HG02943 (cell line): Measurements from ENCODE around the gene NVL.

Experiments
- ATAC-seq: cut with Tn5 transposase; IDR thresholded peaks from one replicate; pipeline ENCODE4 v1.9.1; 2021; ENCODE audit warnings: mild to moderate bottlenecking, low read depth, moderate library complexity; ENCODE audit not compliant: unreplicated experiment

The NVL gene

DNA sequence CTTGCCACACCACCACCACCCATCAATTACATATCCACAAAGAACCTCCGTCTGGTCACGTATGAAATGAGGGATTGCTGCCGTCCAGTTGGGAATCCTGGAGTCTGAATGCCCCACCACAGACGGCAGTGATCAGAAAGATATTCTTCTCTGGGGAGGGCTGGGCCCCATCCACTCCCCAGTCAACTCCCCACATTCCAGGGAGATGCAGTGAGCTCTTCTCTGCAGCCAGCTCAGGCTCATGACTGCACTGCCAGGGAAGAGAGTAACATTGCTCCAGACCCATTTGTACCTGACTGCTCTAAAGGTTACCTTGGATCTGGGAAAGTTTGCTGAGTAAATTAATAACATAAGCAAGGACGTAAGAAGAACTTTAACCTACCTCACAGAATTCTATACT, 128.6 kb downstream of the NVL start:
- no peak for ATAC-seq

DNA sequence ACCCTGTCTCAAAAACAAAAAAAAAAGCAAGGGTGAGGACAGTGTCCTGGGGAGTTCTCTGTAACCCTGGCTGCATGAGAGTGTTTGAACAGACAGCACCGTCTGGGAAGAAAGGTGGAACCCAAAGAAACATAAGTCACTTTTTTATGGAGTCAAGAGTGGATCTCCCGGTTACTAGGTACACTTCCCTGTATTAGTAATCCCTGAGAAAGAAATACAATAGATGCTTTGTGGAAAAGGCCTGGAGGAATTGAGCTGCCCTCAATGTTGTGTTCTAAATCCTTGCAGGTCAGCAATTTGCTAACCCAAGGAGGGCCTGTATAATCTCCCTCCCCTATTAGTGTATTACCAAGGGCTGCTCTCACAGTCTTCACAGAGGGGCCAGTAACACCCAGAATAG, 130.3 kb downstream of the NVL start:
- ATAC-seq = no peak

DNA sequence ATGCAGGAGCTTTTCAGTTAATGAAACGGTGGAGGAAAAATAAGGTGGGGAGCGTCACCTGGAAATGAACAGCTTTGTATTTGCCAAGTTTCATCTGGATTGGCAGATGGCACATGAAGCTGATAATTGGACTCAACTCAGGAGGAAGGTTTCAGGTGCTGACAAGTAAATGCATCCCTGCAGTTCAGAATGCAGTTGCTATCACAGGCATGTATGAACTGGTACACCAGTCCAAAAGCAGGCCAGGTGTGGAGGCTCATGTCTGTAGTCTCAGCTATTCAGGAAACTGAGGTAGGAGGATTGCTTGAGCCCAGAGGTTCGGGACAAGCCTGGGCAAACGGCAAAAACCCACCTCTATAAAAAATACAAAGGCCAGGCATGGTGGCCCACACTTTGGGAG, 131.4 kb downstream of the NVL start:
- no peak for ATAC-seq

DNA sequence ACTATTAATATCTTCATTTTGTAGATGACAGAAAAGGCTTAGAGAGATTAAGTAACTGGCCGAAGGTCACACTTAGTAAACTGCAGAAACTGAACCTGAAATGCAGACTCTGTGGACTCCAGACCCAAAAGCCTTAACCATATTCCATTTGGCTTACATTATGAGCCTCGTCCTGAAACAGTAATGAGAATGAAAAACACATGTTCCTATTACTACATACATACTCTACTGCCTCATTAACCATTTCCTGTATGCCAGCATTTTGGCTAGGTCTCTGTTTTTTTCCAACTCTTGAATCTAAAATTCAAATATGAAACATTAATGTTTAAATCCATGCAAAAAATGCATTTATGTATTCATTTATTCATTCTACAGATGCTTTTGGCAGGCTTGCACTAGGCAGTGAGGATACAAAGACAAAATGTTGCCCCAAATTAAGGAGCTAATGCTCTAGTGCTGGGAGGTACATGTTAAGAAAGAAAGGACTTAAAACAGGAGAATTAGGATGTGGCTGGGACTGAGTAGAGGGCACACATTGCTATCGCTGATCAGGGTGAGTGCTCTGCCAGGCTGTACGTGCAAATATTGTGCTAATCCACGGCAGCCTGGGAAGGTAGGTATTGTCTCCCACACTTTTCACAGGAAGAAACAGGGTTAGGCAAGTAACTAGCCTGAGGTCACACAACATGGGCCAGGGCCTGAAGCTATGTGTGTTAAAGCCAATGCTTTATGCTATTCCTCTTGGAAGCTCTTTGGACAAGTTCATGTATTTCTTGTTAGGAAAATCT, 133.0 kb downstream of the NVL start:
- no peak for ATAC-seq

DNA sequence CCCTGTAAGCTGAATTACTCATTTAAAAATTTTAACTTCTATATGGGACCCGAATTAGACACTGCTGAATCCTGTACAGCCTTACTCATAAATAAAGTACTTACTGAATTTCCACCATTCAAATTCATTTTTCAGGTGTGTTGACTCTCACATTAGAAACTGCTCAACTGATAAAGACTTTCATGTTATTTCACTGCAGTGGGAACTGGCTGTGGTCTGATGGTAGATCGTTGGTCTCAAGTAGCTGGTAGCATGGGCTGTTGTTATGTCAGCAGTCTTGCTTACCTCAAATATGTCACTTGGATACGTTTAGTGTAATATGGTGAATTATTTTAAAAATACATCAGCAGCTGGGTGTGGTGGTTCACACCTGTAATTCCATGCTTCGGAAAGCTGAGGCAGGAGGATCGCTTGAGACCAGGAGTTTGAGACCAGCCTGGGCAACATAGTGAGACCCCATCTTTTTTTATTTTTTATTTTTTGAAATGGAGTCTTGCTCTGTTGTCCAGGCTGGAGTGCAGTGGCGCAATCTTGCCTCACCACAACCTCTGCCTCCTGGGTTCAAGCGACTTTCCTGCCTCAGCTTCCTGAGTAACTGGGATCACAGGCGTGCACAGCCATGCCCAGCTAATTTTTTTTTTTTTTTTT, 136.5 kb downstream of the NVL start:
- ATAC-seq = no peak

DNA sequence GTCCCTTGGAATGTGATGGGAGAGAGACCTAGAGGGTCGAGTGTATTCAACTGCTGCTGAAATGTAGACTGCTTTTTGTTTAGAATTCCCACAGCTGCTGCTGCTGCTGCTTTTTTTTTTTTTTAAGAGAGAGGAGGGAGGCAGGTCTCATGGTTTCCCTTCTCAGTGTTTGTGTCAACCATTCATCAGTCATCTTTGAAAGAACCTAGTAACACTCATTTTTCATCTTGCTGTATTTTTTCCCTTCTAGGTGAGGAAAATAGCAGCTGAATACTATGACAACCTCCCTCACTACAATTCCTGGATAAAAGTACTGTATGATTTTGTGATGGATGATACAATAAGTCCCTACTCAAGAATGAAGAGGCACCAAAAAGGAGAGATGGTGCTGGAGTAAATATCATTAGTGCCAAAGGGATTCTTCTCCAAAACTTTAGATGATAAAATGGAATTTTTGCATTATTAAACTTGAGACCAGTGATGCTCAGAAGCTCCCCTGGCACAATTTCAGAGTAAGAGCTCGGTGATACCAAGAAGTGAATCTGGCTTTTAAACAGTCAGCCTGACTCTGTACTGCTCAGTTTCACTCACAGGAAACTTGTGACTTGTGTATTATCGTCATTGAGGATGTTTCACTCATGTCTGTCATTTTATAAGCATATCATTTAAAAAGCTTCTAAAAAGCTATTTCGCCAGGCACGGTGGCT, 137.7 kb downstream of the NVL start:
- no peak for ATAC-seq

DNA sequence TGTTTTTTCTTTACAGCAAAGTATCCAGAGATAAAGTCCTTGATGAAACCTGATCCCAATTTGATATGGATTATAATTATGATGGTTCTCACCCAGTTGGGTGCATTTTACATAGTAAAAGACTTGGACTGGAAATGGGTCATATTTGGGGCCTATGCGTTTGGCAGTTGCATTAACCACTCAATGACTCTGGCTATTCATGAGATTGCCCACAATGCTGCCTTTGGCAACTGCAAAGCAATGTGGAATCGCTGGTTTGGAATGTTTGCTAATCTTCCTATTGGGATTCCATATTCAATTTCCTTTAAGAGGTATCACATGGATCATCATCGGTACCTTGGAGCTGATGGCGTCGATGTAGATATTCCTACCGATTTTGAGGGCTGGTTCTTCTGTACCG, 140.4 kb downstream of the NVL start:
- no peak for ATAC-seq

DNA sequence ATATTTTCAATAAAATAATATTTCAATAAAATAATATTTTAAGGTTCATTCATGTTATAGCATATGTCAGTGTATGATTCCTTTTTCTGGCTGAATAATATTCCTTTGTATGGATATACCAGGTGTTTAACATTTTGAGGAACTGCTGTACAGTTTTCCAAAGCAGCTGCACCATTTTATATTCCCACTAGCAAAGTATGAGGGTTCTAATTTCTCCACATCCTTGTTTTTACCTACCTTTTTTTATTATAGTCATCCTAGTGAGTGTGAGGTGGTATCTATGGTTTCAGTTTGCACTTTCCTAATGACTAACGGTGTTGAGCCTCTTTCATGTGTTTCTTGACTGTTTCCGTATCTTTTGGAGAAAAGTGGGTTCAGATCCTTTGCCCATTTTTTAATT, 141.7 kb downstream of the NVL start:
- ATAC-seq = no peak

DNA sequence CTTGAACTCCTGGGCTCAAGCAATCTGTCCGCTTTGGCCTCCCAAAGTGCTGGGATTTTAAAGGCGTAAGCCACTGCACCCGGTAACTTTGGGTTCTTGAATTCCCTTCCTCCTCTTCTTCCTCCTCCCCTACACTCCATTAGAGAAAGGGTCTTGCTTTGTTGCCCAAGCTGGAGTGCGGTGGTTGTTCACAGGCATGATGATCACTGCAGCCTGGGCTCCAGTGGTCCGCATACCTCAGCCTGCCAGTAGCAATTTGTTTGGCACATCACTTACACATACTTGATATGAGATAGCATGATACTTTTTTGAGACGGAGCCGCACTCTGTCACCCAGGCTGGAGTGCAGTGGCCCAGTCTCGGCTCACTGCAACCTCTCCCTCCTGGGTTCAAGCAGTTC, 144.8 kb downstream of the NVL start:
- no peak for ATAC-seq

DNA sequence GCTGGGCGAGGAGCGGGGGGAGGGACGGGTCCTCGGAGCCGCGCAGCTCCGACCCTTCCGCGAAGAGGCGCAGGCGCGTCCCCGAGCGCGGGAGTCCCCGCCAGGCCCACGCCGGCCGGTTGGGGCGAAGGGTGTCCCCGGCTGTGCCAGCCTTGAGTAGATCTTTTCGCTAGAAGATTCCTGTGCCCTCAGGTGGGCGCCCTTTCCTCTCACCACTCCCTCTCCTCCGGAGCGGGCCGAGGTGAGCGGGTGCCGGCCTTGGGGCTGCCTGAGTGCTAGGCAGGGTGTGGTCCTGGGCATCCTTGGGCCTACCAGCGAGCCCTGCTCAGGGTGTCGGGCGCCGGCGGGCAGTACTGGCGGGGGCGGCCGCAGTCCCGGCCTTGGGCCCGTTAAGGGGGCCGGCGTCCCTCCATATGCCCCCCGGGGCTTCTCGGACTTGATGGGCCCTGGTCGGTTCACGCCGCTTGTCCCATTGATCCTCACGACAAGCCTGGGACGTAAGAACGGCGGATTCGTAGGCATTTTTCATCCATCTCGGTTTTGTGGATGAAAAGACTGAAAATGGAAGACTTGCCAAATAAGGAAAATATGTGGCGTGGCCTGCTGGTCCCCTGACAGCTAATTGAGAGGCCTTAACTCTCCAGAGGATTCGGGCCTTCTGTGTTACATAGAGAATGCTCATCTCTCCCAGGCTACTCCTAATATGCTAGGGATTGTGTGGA, 146.2 kb downstream of the NVL start:
- peak; percentile 40 for ATAC-seq

DNA sequence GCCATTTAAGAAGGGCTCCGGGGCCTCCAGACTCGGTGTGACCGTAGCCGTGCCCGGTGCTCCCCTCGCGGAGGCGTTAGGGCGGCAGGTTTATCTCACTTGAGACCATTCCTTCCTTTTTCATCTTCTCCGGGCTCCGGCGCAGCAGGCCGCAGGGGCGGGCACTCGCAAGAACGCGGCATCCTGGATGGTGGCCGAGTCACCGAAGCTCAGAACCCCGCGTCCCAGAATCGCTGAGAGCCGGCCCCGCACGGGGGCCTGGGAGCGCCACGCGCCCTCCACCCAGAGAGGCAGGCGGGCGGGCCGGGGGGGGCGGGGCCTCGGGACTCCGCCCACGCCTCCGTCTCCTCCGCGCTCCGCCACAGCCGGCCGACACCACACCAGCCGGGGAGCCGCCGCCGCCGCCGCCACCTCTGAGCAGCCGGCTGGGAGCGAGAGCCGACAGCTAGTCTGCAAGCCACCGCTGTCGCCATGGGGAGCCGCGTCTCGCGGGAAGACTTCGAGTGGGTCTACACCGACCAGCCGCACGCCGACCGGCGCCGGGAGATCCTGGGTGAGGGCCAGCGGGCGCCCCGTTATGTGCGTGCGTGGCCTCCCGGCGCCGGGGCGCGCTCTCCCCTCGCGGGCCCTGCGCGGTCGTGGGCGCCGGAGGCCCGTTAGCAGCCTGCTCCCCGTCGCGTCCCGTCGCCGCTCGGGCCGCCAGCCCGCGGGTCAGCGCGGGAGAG, 146.9 kb downstream of the NVL start, which contains the start of gene DEGS1:
Gene DEGS1 (plus strand): TSS at position 375 of the 725 bp plus-strand sequence. CDS start 97 bp downstream, at position 472.
- ATAC-seq = peak; percentile 68

DNA sequence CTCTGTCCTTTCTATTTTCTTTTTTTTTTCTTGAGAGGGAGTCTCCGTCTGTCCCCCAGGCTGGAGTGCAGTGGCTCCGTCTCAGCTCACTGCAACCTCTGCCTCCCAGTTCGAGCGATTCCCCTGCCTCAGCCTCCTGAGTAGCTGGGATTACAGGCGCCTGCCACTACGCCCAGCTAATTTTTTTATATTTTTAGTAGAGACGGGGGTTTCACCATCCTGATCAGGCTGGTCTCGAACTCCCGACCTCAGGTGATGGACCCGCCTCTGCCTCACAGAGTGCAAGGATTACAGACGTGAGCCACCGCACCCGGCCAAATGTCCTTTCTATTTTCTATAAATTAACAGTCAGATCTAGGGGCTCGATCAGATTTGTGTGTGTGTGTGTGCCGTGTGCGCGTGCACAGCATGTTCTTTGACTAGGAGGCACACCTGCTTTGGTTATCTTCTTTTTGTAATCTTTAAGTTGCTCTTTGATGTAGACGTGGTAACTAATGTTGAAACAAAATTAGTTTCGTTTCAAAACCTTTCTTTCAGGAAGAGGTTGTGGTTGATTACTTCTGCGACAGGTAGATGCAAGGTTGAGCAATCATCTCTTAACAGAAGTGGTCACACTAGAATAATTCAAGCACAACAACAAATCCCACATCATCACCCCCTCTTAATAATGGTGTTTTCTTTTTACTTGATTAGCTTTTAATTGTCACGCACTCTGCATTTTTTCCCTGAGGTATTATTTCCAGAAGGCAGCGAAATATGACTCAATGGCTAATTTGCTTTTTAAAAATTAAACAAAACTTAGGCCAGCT, 147.7 kb downstream of the NVL start:
- peak; percentile 42 for ATAC-seq

DNA sequence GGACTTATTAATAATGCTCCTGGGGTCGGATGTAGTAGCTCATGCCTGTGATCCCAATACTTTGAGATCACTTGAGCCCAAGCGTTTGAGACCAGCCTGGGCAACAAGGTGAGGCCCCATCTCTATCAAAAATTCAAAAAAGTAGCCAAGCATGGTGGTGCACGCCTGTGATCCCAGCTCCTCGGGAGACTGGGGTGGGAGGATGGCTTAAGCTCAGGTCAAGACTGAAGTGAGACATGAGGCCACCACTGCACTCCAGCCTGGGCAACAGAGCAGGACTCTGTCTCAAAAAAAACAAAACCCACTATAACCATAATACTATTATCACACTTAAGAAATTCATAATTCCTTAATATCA, 148.5 kb downstream of the NVL start:
- no peak for ATAC-seq

DNA sequence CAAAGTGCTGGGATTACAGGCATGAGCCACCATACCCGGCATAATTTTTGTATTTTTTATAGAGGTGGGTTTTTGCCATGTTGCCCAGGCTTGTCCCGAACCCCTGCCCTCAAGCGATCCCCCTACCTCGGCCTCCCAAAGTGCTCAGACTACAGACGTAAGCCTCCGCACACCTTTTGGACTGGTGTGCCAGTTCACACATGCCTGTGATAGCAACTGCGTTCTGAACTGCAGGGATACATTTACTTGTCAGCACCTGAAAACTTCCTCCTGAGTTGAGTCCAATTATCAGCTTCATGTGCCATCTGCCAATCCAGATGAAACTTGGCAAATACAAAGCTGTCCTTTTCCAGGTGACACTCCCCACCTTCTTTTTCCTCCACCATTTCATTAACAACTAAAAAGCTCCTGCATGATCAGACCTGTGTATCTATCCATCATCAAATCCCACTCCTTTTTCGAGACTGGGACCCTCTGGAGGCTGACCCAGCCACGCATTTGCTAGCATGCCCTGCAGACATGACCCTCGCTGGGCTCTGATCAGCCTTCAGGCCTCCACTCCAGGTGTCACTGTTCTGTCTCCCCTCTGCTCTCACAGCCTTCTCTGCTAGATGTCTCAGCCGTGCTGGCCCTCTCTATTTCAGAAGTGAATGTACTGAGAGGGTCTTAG, 149.1 kb downstream of the NVL start:
- no peak for ATAC-seq

DNA sequence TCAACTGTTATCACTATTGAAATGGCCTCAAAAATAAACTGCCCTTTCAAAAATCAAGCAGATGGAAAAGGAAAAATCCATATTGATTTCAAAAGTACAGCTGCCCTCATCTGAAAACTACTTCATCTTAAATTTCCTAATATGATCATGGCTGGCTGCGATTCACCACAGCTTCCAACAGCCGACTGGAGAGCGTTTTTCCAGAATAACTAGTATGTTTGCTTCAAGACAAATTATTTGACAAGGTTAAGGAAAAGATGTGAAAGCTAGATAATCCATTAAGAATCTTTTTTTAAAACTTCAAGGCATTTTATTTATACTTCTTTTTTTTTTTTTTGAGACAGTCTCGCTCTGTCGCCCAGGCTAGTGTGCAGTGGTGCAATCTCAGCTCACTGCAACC, 151.1 kb downstream of the NVL start:
- no peak for ATAC-seq

DNA sequence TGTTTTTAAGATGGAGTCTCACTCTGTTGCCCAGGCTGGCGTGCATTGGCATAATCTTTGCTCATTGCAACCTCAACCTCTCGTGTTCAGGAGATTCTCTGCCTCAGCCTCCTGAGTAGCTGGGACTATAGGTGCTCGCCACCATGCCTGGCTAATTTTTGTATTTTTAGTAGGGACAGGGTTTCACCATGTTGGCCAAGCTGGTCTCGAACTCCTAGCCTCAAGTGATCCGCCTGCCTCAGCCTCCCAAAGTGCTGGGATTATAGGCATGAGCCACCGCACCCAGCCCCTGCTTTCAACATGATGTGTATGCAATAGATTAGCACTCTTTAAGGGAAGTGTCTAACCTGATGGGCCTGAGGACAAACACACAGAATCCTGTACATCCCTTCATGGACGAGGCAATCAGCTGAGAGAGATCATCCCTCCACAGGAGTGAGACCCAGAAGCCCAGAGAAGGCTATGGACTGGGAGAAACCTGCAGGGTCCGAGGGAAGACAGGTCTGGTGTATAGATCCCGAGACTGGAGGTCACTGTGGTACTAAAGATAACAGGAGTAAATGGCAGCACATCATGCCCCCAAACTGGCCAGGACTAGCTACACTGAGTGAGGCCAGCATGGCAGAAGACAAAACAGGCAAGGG, 152.5 kb downstream of the NVL start:
- no peak for ATAC-seq
